Astrocyte (in vitro differentiated cells and primary cell): ENCODE measurements around the gene STAB2.

Experiments
- CTCF ChIP-seq: IDR thresholded peaks from 2 replicates; pipeline ENCODE4 v1.5.1; 2011; ENCODE audit warnings: low read depth, mild to moderate bottlenecking, inconsistent platforms, low read length, moderate library complexity; ENCODE audit not compliant: insufficient read depth
- EZH2 ChIP-seq: IDR thresholded peaks from 2 replicates; pipeline ENCODE4 v1.6.1; 2012; ENCODE audit warnings: mild to moderate bottlenecking, low read length, inconsistent platforms; ENCODE audit not compliant: insufficient read depth

- TF ChIP-seq CTCF (no peak), EZH2 (no peak)
Measured at GRCh38 chr12:103679421-103680170, 92.5 kb downstream of the STAB2 start.
